ENCODE measurements around the gene ADD2. TPM values are rescaled to one million over a fixed set of nuclear protein-coding genes. Genes with fewer than 3 reads are reported as not detected.

Gene ADD2
- total and polyA plus RNA-seq, 3 donors from 2014 or later: 5.1 to 6.1 (median 5.8) TPM

DNA sequence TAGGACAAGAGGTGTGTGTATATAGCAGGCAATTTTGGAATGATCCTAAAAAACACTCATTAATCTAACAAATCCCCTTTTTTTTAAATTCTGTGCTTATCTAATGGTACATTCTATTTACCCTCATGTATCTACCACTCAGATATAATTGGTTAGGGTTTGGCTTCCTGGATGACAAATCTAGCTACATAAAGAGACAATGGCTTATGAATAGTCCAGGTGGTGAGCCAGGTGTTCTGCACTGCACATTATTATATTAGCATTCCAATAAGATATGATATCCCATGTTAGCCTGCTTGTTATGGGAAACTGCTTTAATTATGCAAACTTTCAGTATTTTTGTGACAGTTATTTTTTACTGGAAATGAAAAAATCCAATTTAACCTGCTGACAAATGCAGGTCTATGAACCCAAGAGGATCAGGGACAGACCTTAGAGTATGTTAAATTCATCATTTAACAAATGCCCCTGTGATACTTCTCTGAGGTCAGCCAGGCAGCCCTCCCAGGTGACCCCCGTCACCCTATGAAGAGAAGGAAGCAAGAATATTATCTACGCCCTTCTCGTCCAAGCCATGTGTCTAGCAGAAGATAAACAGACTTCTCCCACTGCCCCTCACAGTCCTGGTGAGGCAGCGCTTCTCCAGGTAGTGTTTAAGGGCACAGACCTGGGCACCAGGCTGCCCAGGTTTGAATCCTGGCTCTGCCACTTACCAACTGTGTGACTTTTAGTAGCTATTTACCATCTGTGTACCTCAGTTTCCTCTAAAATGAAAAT, 83.0 kb downstream of the ADD2 start:
- Histone ChIP-seq H3K27ac (no peak overlapping the region), H3K9me3 (no peaks in the 10 kb centered on the region), H3K27me3 (no peaks in the 10 kb centered on the region), H3K4me1 (no peaks in the 10 kb centered on the region), H3K36me3 (ENCODE audit: low read depth, missing control alignments) (no peaks in the 10 kb centered on the region), H3K4me3 (no peak overlapping the region)
- WGBS, 2 donors: 80 to 81% methylated on average over 4 of the region's 4 CpGs
- TF ChIP-seq POLR2A (IDR thresholded peaks at IDR 0.05) (no peak), CTCF (IDR thresholded peaks at IDR 0.05) (no peak)
- intact Hi-C loops (cut with DNase I; ENCODE audit: low total_unique reads): no loop called here
- DNase-seq: no peak

DNA sequence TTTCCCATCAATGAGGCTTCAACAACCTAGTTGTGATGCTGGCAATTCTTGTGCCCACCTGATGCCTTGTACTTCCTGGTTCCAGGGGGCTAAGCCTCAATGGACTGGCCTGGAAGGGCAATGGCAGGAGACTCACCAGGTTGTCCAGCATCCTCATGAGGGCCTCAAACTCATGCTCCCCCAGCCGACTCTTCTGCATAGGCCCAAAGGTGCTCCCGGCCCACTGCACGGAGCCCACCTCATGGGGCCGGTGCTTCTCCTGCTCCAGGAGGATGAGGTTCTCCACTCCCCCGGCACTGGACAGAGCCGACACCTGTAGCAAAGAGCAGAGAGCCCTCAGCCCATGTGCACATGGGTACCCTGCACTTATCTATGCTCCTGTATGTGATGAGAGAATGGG, 84.5 kb downstream of the ADD2 start:
- 100% methylated on average over 3 to 6 of the region's 6 CpGs for WGBS, 2 donors
- H3K4me3 ChIP-seq: no peak overlapping the region

GRCh38 chr2:70680735-70681134, 87.3 kb downstream of the ADD2 start:
- DNase-seq: no peak
- no peaks in the 10 kb centered on the region for H3K36me3 ChIP-seq (ENCODE audit: low read depth, missing control alignments)
- WGBS, 2 donors: 84 to 92% methylated on average over 2 of the region's 2 CpGs

More for the DNA sequence above, 84.5 kb downstream of the ADD2 start:
- no peak for DNase-seq
- Histone ChIP-seq H3K9me3 (no peaks in the 10 kb centered on the region), H3K36me3 (ENCODE audit: low read depth, missing control alignments) (no peaks in the 10 kb centered on the region), H3K4me1 (no peaks in the 10 kb centered on the region), H3K27ac (no peak overlapping the region), H3K27me3 (no peaks in the 10 kb centered on the region)
- intact Hi-C loops (cut with DNase I; ENCODE audit: low total_unique reads): no loop called here
- no peak for TF ChIP-seq CTCF (IDR thresholded peaks at IDR 0.05)
- no peak for TF ChIP-seq POLR2A (IDR thresholded peaks at IDR 0.05)

GRCh38 chr2:70679259-70679658, 88.7 kb downstream of the ADD2 start:
- no peak overlapping the region for H3K4me3 ChIP-seq
- H3K4me1 ChIP-seq: no peaks in the 10 kb centered on the region
- H3K27ac ChIP-seq: no peak overlapping the region
- no peak for TF ChIP-seq CTCF (IDR thresholded peaks at IDR 0.05)
- no peak for TF ChIP-seq POLR2A (IDR thresholded peaks at IDR 0.05)
- intact Hi-C loops (cut with DNase I; ENCODE audit: low total_unique reads): no loop called here
- H3K27me3 ChIP-seq: no peaks in the 10 kb centered on the region
- DNase-seq: no peak
- 33 to 48% methylated on average over 1 of the region's 1 CpG for WGBS, 2 donors
- no peaks in the 10 kb centered on the region for H3K9me3 ChIP-seq
- no peaks in the 10 kb centered on the region for H3K36me3 ChIP-seq (ENCODE audit: low read depth, missing control alignments)

More at GRCh38 chr2:70680735-70681134, 87.3 kb downstream of the ADD2 start:
- H3K27ac ChIP-seq: no peak overlapping the region
- H3K4me1 ChIP-seq: no peaks in the 10 kb centered on the region
- H3K4me3 ChIP-seq: no peak overlapping the region
- intact Hi-C loops (cut with DNase I; ENCODE audit: low total_unique reads): no loop called here
- TF ChIP-seq CTCF (IDR thresholded peaks at IDR 0.05) (no peak), POLR2A (IDR thresholded peaks at IDR 0.05) (no peak)
- H3K27me3 ChIP-seq: no peaks in the 10 kb centered on the region
- no peaks in the 10 kb centered on the region for H3K9me3 ChIP-seq
